Testis (tissue), 3 donors: Measurements from ENCODE around the gene CDRT4. TPM values are rescaled to one million over a fixed set of nuclear protein-coding genes. Genes with fewer than 3 reads are reported as not detected.

Experiments used
- DNase-seq: peaks from one replicate; pipeline ENCODE4 v3.0.0-alpha.2; 2019
- H3K27ac ChIP-seq, 2 donors: fragments of 200-600 bp; sonication (generic); one replicate each; pipeline ENCODE4 v1.5.1; 2019
- H3K27me3 ChIP-seq: fragments of 200-600 bp; sonication (generic); one replicate; pipeline ENCODE4 v1.5.1; 2019
- H3K36me3 ChIP-seq: fragments of 200-600 bp; sonication (generic); one replicate; pipeline ENCODE4 v1.5.1; 2017; ENCODE audit warnings: low read depth; ENCODE audit errors: missing control alignments
- H3K4me1 ChIP-seq: fragments of 200-600 bp; sonication (generic); one replicate; pipeline ENCODE4 v1.5.1; 2019
- H3K4me3 ChIP-seq, 2 donors: fragments of 200-600 bp; sonication (generic); one replicate each; pipeline ENCODE4 v1.5.1; 2017 to 2019
- H3K9me3 ChIP-seq: fragments of 200-600 bp; sonication (generic); one replicate; pipeline ENCODE4 v1.5.1; 2017
- POLR2A ChIP-seq: fragments of 450-650 bp; IDR thresholded peaks from one replicate; pipeline ENCODE4 v1.6.1; 2017; ENCODE audit warnings: antibody characterized with exemption, mild to moderate bottlenecking, moderate library complexity
- WGBS, 2 donors: methylation state at CpG; one replicate each; pipeline ENCODE4 v1.1.5; 2018; 5-methylcytosine and 5-hydroxymethylcytosine counted together
- intact Hi-C: fragments of 100-400 bp; cut with DNase I; formaldehyde crosslinking; loops from one replicate; pipeline ENCODE4 v1.15.1; 2023; ENCODE audit warnings: low total_unique reads
- polyA plus RNA-seq: library from polyadenylated mRNA; stranded (reverse); fragments of 350-450 nt; fragmentation: Illumina TruSeq; extraction: RNeasy Lipid Tissue Mini Kit (QIAGEN cat#74804); gene quantifications from one replicate; pipeline ENCODE4 v1.2.3, GENCODE V29; 2014; ENCODE audit warnings: low read depth, low replicate concordance; ENCODE audit not compliant: insufficient read depth
- total RNA-seq, 2 donors: library from RNA; depleted of rRNA; stranded (reverse); fragments of >200 nt; gene quantifications; one replicate each; pipeline ENCODE4 v1.2.3, GENCODE V29; 2016
- TF ChIP-seq, protein P1 (sequence below), 3 experiments: fragments of 450-650 bp in 2 of 3; fragments of 200-600 bp in 1 of 3; sonication (generic) in 1 of 3; IDR thresholded peaks; one replicate each; pipeline ENCODE4 v1.5.1; 2016 to 2019; ENCODE audit warnings: antibody characterized with exemption in 3 of 3, mild to moderate bottlenecking in 2 of 3, moderate library complexity in 1 of 3

Gene CDRT4
- total and polyA plus RNA-seq, 3 donors from 2014 or later, result 11.7 to 30.2 (median 28.3) TPM

DNA sequence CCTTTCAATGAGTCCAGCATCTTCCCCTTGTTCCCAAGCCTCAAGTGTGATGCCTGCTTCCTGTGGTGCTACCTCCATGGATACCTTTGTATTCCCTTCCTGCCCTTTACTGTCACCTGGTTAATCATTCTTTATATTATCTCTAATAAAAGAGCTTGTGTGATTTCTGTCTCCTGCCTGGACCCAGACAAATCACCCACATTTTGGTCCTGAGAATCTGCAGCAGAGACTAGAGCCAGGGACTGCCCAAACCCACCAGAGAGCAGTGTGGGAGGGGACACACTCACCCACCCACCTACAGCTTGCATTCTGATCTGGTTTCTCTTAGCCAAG lies 30.2 kb downstream of the CDRT4 start:
- intact Hi-C loops, result no loop called here
- no peaks in the 10 kb centered on the region for H3K27me3 ChIP-seq

DNA sequence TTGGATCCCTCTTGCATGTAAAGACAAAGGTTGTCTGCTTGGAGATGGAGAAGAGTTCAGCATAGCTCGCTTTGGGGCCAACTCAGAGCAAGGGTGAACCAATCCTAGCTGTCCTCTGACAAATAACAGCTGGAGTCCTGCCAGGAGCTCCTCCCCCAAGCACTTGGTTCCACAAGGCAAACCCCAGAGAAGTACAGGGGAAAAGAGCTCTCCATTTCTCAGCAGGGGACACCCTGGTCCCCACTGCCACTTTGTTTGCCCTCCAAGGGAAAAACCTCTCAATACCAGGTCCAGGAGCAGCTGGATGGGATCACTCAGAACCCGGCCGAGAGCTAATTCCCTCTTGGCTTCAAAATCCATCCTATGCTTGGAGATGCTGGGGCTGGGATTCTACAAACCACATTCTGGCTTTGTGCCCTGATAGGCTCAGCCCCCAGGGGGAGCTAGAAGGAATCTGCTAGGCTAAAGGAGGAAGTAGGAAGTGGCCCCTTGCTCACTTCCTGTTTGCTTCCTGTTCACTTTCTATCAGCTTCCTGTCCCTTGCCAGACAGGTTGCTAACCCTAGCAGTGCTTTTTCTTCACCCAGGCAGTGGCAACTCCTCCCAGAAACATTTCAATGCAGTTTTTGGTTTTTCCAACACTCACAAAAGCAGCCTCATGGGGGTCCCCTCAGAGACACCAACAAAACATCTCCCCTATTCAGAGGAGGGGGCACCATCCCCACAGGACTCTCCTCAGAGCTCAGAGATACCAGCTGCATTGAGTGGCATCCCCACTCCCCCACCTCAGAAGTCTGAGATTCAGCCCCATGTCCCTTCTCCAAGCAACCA lies 30.7 kb downstream of the CDRT4 start:
- Histone ChIP-seq H3K27ac (no peak overlapping the region), H3K36me3 (no peaks in the 10 kb centered on the region), H3K27me3 (no peaks in the 10 kb centered on the region), H3K4me1 (peaks cover 6% of the 10 kb centered on the region), H3K4me3 (no peak overlapping the region), H3K9me3 (no peaks in the 10 kb centered on the region)
- no peak for TF ChIP-seq POLR2A
- TF ChIP-seq, protein P1, sequence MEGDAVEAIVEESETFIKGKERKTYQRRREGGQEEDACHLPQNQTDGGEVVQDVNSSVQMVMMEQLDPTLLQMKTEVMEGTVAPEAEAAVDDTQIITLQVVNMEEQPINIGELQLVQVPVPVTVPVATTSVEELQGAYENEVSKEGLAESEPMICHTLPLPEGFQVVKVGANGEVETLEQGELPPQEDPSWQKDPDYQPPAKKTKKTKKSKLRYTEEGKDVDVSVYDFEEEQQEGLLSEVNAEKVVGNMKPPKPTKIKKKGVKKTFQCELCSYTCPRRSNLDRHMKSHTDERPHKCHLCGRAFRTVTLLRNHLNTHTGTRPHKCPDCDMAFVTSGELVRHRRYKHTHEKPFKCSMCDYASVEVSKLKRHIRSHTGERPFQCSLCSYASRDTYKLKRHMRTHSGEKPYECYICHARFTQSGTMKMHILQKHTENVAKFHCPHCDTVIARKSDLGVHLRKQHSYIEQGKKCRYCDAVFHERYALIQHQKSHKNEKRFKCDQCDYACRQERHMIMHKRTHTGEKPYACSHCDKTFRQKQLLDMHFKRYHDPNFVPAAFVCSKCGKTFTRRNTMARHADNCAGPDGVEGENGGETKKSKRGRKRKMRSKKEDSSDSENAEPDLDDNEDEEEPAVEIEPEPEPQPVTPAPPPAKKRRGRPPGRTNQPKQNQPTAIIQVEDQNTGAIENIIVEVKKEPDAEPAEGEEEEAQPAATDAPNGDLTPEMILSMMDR (IDR thresholded peaks at IDR 0.05), result no peak
- 78 to 90% methylated on average over 3 of the region's 3 CpGs for WGBS, 2 donors
- peak; percentile 42 for DNase-seq
- intact Hi-C loops, result no loop called here

More for the DNA sequence above, 30.2 kb downstream of the CDRT4 start:
- no peak overlapping the region for H3K4me3 ChIP-seq
- TF ChIP-seq POLR2A, result no peak
- TF ChIP-seq, protein P1 (IDR thresholded peaks at IDR 0.05), result no peak
- no peaks in the 10 kb centered on the region for H3K9me3 ChIP-seq
- no peaks in the 10 kb centered on the region for H3K36me3 ChIP-seq
- H3K4me1 ChIP-seq, result peaks cover 6% of the 10 kb centered on the region
- H3K27ac ChIP-seq, result no peak overlapping the region
- no peak for DNase-seq

DNA sequence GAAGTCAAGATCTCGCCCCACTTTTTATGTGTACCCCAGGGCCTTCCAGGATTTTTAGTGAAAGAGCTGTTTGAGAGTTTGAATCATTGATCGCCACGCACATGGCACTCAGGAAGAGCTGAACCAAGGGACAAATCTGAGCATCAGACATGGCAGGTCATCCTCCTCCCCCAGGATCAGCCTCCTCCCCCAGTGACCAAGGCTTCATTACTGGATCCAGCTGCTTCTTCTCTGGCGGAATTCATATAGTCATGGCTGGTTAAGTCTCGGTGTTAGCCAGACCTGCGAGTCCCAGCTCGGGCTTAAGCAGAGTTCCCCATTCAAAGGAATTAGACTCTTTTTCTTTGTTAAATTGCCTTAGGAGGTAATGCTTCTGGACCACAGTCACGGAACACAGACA lies 32.5 kb downstream of the CDRT4 start:
- H3K36me3 ChIP-seq, result no peaks in the 10 kb centered on the region
- no peaks in the 10 kb centered on the region for H3K9me3 ChIP-seq
- H3K27me3 ChIP-seq, result no peaks in the 10 kb centered on the region
- no peak overlapping the region for H3K4me3 ChIP-seq
- no peak for DNase-seq
- no peak overlapping the region for H3K27ac ChIP-seq
- WGBS, 2 donors, result 91 to 95% methylated on average over 8 of the region's 8 CpGs
- intact Hi-C loops, result no loop called here
- TF ChIP-seq, protein P1 (IDR thresholded peaks at IDR 0.05), result no peak
- no peak for TF ChIP-seq POLR2A
- peaks cover 6% of the 10 kb centered on the region for H3K4me1 ChIP-seq

DNA sequence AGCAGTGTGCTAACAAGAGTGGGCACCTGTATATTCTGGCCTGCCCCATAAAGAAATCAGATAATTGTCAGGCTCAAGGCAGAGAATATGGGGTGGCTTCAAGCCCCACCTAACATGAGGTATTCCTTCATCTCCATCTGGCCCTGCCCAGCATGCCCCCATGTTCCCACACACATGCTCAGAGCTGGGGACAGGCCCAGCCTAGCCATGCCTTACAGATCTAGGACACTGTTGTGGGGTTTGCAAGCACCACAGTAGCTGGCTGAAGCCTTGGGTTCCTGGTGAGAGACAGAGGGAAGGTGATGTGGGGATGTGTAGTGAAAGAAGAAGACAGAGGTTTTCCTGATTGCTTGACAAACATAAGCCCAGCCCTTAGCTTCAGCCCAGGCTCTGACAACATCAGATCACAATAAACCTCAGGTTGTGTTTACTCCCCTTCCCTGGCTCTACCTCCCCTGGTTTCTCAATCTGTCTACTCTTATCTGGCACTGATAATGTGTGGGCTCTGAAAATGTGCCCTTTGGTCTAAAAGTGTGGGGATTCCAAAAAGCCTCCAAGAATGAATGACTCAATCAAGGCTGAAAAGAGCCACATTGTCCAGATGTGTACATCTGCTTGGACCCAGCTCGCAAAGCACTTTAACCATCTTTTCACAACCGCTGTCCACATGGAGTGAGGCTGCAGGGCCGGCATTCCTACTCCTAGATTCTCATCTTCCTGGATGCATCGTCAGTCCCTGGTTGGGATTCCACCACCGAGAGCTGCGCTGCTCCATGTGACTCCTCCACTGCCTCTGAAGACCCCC lies 34.4 kb downstream of the CDRT4 start:
- WGBS, 2 donors, result 86 to 87% methylated on average over 6 of the region's 6 CpGs
- H3K27me3 ChIP-seq, result no peaks in the 10 kb centered on the region
- no peak overlapping the region for H3K4me3 ChIP-seq
- no peak overlapping the region for H3K27ac ChIP-seq
- no peaks in the 10 kb centered on the region for H3K36me3 ChIP-seq
- no peak for DNase-seq
- TF ChIP-seq POLR2A, result no peak
- TF ChIP-seq, protein P1 (IDR thresholded peaks at IDR 0.05), result no peak
- H3K4me1 ChIP-seq, result peaks cover 6% of the 10 kb centered on the region
- intact Hi-C loops, result no loop called here
- H3K9me3 ChIP-seq, result no peaks in the 10 kb centered on the region
